Upper lobe of left lung (tissue), 6 donors: Measurements from ENCODE around the gene HMGXB3. TPM values are rescaled to one million over a fixed set of nuclear protein-coding genes. Genes with fewer than 3 reads are reported as not detected.

Source experiments
- ATAC-seq, 2 donors: fragments of 200-7000 bp; cut with Tn5 transposase; one replicate each; pipeline ENCODE4 v1.9.1; 2022; ENCODE audit warnings: mild to moderate bottlenecking in 2 of 2, moderate library complexity in 2 of 2; ENCODE audit not compliant: low FRiP score in 2 of 2
- DNase-seq, 2 donors: peaks; one replicate each; pipeline ENCODE4 v3.0.0-alpha.2; 2019 to 2020
- H3K27ac ChIP-seq, 4 donors: fragments of 200-600 bp; sonication (generic); one replicate each; pipeline ENCODE4 v1.5.1; 2016 to 2019
- H3K27me3 ChIP-seq, 4 donors: fragments of 200-600 bp; sonication (generic); one replicate each; pipeline ENCODE4 v1.5.1; 2017 to 2019
- H3K36me3 ChIP-seq, 4 donors: fragments of 200-600 bp; sonication (generic); one replicate each; pipeline ENCODE4 v1.5.1; 2016 to 2019
- H3K4me1 ChIP-seq, 4 donors: fragments of 200-600 bp; sonication (generic); one replicate each; pipeline ENCODE4 v1.5.1; 2018 to 2019
- H3K4me3 ChIP-seq, 4 donors: fragments of 200-600 bp; sonication (generic); one replicate each; pipeline ENCODE4 v1.5.1; 2017 to 2019; ENCODE audit warnings: mild to moderate bottlenecking in 2 of 4, moderate library complexity in 1 of 4
- H3K9me3 ChIP-seq, 4 donors: fragments of 200-600 bp; sonication (generic); one replicate each; pipeline ENCODE4 v1.5.1; 2018 to 2019
- CTCF ChIP-seq, 6 experiments: fragments of 450-650 bp in 4 of 6; fragments of 200-600 bp in 2 of 6; sonication (generic) in 2 of 6; IDR thresholded peaks; one replicate each; pipeline ENCODE4 v1.5.1; 2016 to 2019; ENCODE audit warnings: antibody characterized with exemption in 6 of 6
- EP300 ChIP-seq, 4 donors: sonication (generic); formaldehyde crosslinking; IDR thresholded peaks; one replicate each; pipeline ENCODE4 v1.5.1; 2017; ENCODE audit warnings: antibody characterized with exemption in 4 of 4, control low read depth in 2 of 4
- POLR2A ChIP-seq, 4 donors: fragments of 450-650 bp; IDR thresholded peaks; one replicate each; pipeline ENCODE4 v1.5.1; 2016 to 2017; ENCODE audit warnings: antibody characterized with exemption in 4 of 4, mild to moderate bottlenecking in 2 of 4
- POLR2AphosphoS5 ChIP-seq, 2 donors: sonication (generic); formaldehyde crosslinking; IDR thresholded peaks; one replicate each; pipeline ENCODE4 v1.5.1; 2017; ENCODE audit warnings: antibody characterized with exemption in 2 of 2
- WGBS, 2 donors: methylation state at CpG; one replicate each; pipeline ENCODE4 v1.1.5; 2017 to 2018; 5-methylcytosine and 5-hydroxymethylcytosine counted together
- total RNA-seq, 6 donors: library from RNA; depleted of rRNA in 4 of 6; stranded (reverse); fragments of >200 nt in 4 of 6; gene quantifications; one replicate each; pipeline versions ENCODE4 v1.1.0 to v1.2.1, GENCODE V29; 2016 to 2021
- donor health status: DM: no; HTN: no; CAD: no; lungs with moderate emphysema.
- donor health status: DM: no; HTN: yes; CAD: no; lungs with severe emphysema.

The HMGXB3 gene
- total RNA-seq, 6 donors from 2014 or later, result 29.6 to 71.2 (median 41.0) TPM

- TF ChIP-seq CTCF (IDR thresholded peaks at IDR 0.05), result no peak
- peak in 1 of 2 donors; percentile 13 for TF ChIP-seq POLR2AphosphoS5 (IDR thresholded peaks at IDR 0.05)
Measured at GRCh38 chr5:150065886-150066285, 65.3 kb downstream of the HMGXB3 start.

DNA sequence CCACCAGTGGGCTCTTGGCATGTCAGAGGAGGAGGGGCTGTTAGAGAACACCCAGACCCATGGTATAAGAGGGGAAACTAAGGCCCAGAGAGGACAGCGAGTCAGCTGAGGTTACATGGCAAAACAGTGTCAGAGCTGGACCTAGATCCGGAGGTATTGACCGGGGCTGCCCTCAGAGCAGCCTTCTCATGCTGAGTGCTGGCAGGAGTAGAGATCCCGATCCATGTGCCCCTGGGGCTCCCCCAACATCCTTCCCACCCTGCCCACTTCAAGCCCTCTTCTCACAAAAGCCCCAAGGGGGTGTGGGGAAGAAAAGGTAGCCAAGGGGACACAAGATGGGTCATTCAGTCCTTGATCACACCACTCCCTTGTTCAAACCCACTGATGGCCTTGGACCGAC, 65.9 kb downstream of the HMGXB3 start:
- H3K4me3 ChIP-seq, result no peak overlapping the region
- 92 to 98% methylated on average over 4 to 5 of the region's 5 CpGs for WGBS, 2 donors
- no peak for TF ChIP-seq EP300 (IDR thresholded peaks at IDR 0.05)
- no peak for TF ChIP-seq POLR2AphosphoS5 (IDR thresholded peaks at IDR 0.05)
- TF ChIP-seq POLR2A (IDR thresholded peaks at IDR 0.05), result no peak
- no peak for TF ChIP-seq CTCF (IDR thresholded peaks at IDR 0.05)
- DNase-seq, result no peak
- H3K27me3 ChIP-seq, result no peaks in the 10 kb centered on the region
- no peaks in the 10 kb centered on the region for H3K36me3 ChIP-seq
- H3K27ac ChIP-seq, result peak overlapping the region in 2 of 4 donors; percentile 32 to 65
- no peak for ATAC-seq
- H3K9me3 ChIP-seq, result no peaks in the 10 kb centered on the region
- peaks cover 0 to 17% (median 11%) of the 10 kb centered on the region in 4 donors for H3K4me1 ChIP-seq

More at GRCh38 chr5:150065886-150066285, 65.3 kb downstream of the HMGXB3 start:
- WGBS, 2 donors, result 66 to 75% methylated on average over 10 of the region's 10 CpGs
- peaks cover 0 to 17% (median 11%) of the 10 kb centered on the region in 4 donors for H3K4me1 ChIP-seq
- DNase-seq (peak in 1 of 2 donors; percentile 57), ATAC-seq (peak; percentile 64 to 66)
- no peaks in the 10 kb centered on the region for H3K9me3 ChIP-seq
- no peak overlapping the region for H3K4me3 ChIP-seq
- H3K36me3 ChIP-seq, result no peaks in the 10 kb centered on the region
- H3K27me3 ChIP-seq, result no peaks in the 10 kb centered on the region
- H3K27ac ChIP-seq, result peak overlapping the region in 3 of 4 donors; percentile 2 to 65 (median 10)

DNA sequence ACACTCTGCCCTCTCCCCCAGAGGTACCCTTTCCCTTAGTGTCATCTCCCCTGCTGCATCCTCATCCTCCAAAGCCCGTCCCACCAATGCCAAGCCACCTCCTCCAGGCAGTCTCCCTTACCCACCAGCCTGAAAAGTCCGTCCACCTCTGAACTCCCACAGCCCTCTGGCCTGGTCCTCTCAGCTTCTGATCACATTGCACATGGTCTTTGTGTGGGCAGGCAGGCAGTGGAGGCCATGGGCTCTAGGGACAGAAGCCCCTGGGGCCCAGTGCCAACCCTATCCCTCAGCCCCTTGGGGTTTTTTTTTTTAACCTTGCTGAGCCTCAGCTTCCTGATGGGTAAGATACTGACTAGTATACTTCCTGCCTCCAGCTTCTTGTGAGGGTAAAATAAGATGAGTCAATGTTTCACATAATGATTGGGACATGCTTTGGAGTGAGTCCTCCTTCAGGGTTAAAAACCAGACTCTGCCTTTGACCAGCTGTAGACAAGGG, 66.4 kb downstream of the HMGXB3 start:
- WGBS, 2 donors, result 73 to 79% methylated on average over 2 of the region's 2 CpGs
- peaks cover 0 to 17% (median 11%) of the 10 kb centered on the region in 4 donors for H3K4me1 ChIP-seq
- ATAC-seq, result peak in 1 of 2 donors; percentile 21
- H3K9me3 ChIP-seq, result no peaks in the 10 kb centered on the region
- H3K27me3 ChIP-seq, result no peaks in the 10 kb centered on the region
- H3K36me3 ChIP-seq, result no peaks in the 10 kb centered on the region
- peak overlapping the region in 2 of 4 donors; percentile 32 to 65 for H3K27ac ChIP-seq
- DNase-seq, result no peak
- no peak overlapping the region for H3K4me3 ChIP-seq
- no peak for TF ChIP-seq POLR2AphosphoS5 (IDR thresholded peaks at IDR 0.05)
- TF ChIP-seq EP300 (IDR thresholded peaks at IDR 0.05), result no peak
- no peak for TF ChIP-seq CTCF (IDR thresholded peaks at IDR 0.05)
- TF ChIP-seq POLR2A (IDR thresholded peaks at IDR 0.05), result no peak

- H3K36me3 ChIP-seq, result no peaks in the 10 kb centered on the region
- ATAC-seq, result no peak
- H3K4me3 ChIP-seq, result no peak overlapping the region
- peaks cover 0 to 17% (median 11%) of the 10 kb centered on the region in 4 donors for H3K4me1 ChIP-seq
- WGBS, 2 donors, result 80 to 81% methylated on average over 6 of the region's 6 CpGs
- no peaks in the 10 kb centered on the region for H3K9me3 ChIP-seq
- no peaks in the 10 kb centered on the region for H3K27me3 ChIP-seq
- no peak for TF ChIP-seq EP300 (IDR thresholded peaks at IDR 0.05)
- no peak for TF ChIP-seq POLR2AphosphoS5 (IDR thresholded peaks at IDR 0.05)
- no peak for TF ChIP-seq POLR2A (IDR thresholded peaks at IDR 0.05)
- no peak for TF ChIP-seq CTCF (IDR thresholded peaks at IDR 0.05)
- no peak overlapping the region for H3K27ac ChIP-seq
- no peak for DNase-seq
Measured at GRCh38 chr5:150067405-150067960, 66.9 kb downstream of the HMGXB3 start.

- DNase-seq (no peak), ATAC-seq (no peak)
- H3K4me3 ChIP-seq, result no peak overlapping the region
- no peaks in the 10 kb centered on the region for H3K9me3 ChIP-seq
- H3K27me3 ChIP-seq, result no peaks in the 10 kb centered on the region
- H3K36me3 ChIP-seq, result no peaks in the 10 kb centered on the region
- TF ChIP-seq POLR2A (IDR thresholded peaks at IDR 0.05), result no peak
- no peak for TF ChIP-seq POLR2AphosphoS5 (IDR thresholded peaks at IDR 0.05)
- TF ChIP-seq EP300 (IDR thresholded peaks at IDR 0.05), result no peak
- TF ChIP-seq CTCF (IDR thresholded peaks at IDR 0.05), result no peak
- WGBS, 2 donors, result 90 to 97% methylated on average over 6 of the region's 6 CpGs
- peaks cover 0 to 17% (median 11%) of the 10 kb centered on the region in 4 donors for H3K4me1 ChIP-seq
- no peak overlapping the region for H3K27ac ChIP-seq
Measured at GRCh38 chr5:150068071-150068470, 67.5 kb downstream of the HMGXB3 start.
